OCI-LY1 (cell line): Measurements from ENCODE around the gene CDRT15.

Experiments used
- H2AFZ ChIP-seq: fragments of 200-600 bp; sonication (generic), shearing (Covaris generic); 2 replicates; pipeline ENCODE4 v1.6.0; 2014; ENCODE audit warnings: antibody characterized with exemption, mild to moderate bottlenecking, low read length
- H3F3A ChIP-seq: fragments of 200-600 bp; sonication (generic), shearing (Covaris generic); 2 replicates; pipeline ENCODE4 v1.6.0; 2014; ENCODE audit warnings: mild to moderate bottlenecking, antibody characterized with exemption, low read length, moderate library complexity; ENCODE audit not compliant: insufficient read depth
- H3K27ac ChIP-seq: fragments of 200-600 bp; sonication (generic); 2 replicates; pipeline ENCODE4 v1.5.1; 2014; ENCODE audit warnings: low read length, mixed run types, mild to moderate bottlenecking, low read depth; ENCODE audit not compliant: poor library complexity, severe bottlenecking
- H3K27me3 ChIP-seq: fragments of 200-600 bp; sonication (generic); 2 replicates; pipeline ENCODE4 v1.6.0; 2014; ENCODE audit warnings: antibody characterized with exemption, mild to moderate bottlenecking, low read length, moderate library complexity; ENCODE audit not compliant: insufficient read depth
- H3K36me3 ChIP-seq: fragments of 200-600 bp; sonication (generic); 2 replicates; pipeline ENCODE4 v1.6.1; 2014; ENCODE audit warnings: mild to moderate bottlenecking, antibody characterized with exemption, low read length, moderate library complexity, mixed read lengths; ENCODE audit not compliant: insufficient read depth
- H3K4me1 ChIP-seq: fragments of 200-600 bp; sonication (generic); 2 replicates; pipeline ENCODE4 v1.5.1; 2014; ENCODE audit warnings: mild to moderate bottlenecking, low read length, moderate library complexity; ENCODE audit not compliant: insufficient read depth, severe bottlenecking
- H3K4me2 ChIP-seq: fragments of 200-600 bp; sonication (generic), shearing (Covaris generic); 2 replicates; pipeline ENCODE4 v1.6.1; 2014; ENCODE audit warnings: low read length
- H3K4me3 ChIP-seq: fragments of 200-600 bp; sonication (generic); 2 replicates; pipeline ENCODE4 v1.5.1; 2014; ENCODE audit warnings: low read length, low read depth, mild to moderate bottlenecking, mixed read lengths; ENCODE audit not compliant: poor library complexity, severe bottlenecking
- H3K79me2 ChIP-seq: fragments of 200-600 bp; shearing (Covaris generic); 2 replicates; pipeline ENCODE4 v1.6.1; 2016; ENCODE audit warnings: mixed run types, low read length, mixed read lengths; ENCODE audit not compliant: insufficient read depth
- H3K9ac ChIP-seq: fragments of 200-600 bp; sonication (generic), shearing (Covaris generic); 2 replicates; pipeline ENCODE4 v1.6.1; 2014; ENCODE audit warnings: mild to moderate bottlenecking, low read length, mixed read lengths
- H3K9me2 ChIP-seq: fragments of 200-600 bp; sonication (generic), shearing (Covaris generic); 2 replicates; pipeline ENCODE4 v1.6.1; 2014; ENCODE audit warnings: low read depth, mild to moderate bottlenecking, low read length, mixed read lengths
- H3K9me3 ChIP-seq: fragments of 200-600 bp; shearing (Covaris generic); 2 replicates; pipeline ENCODE4 v1.6.1; 2014; ENCODE audit warnings: low read length, mixed read lengths
- H4K20me1 ChIP-seq: fragments of 200-600 bp; sonication (generic), shearing (Covaris generic); 2 replicates; pipeline ENCODE4 v1.6.0; 2016; ENCODE audit warnings: mild to moderate bottlenecking, low read length; ENCODE audit not compliant: insufficient read depth
- EZH2 ChIP-seq: fragments of 200-600 bp; sonication (generic), shearing (Covaris generic); IDR thresholded peaks from 2 replicates; pipeline ENCODE4 v1.8.0; 2017; ENCODE audit warnings: borderline replicate concordance, mixed run types, mild to moderate bottlenecking, antibody characterized with exemption, low read length, moderate library complexity, mixed read lengths
- TF ChIP-seq, protein P1 (sequence below): fragments of 200-600 bp; sonication (generic), shearing (Covaris generic); IDR thresholded peaks from 2 replicates; pipeline ENCODE4 v1.5.1; 2017; ENCODE audit warnings: mild to moderate bottlenecking, antibody characterized with exemption, low read length, moderate library complexity, mixed read lengths

CDRT15 gene

DNA sequence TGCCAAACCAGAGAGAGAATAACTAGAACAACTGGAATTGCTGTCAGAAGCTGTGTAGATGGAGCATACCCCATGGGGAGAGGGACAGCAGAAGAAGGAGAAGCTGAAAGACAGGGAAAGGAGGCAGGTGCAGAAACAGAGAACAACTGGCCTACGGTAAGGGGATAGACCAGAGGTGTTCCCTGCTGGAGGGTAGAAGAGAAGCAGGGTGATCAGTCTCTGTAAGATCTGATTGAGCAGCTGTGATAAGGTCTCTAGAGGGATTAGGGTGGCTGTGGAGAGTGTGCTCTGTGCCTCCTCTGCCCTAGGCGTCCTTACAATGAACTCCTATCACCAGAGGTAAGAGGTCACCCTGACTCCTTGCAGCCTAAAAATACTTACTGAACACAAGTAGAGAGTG, 33.8 kb upstream of the CDRT15 start:
- Histone ChIP-seq H4K20me1 (no peaks in the 10 kb centered on the region), H3K9me2 (no peaks in the 10 kb centered on the region), H3K36me3 (no peaks in the 10 kb centered on the region), H3K27me3 (no peaks in the 10 kb centered on the region), H3K4me2 (no peak overlapping the region), H3K27ac (no peak overlapping the region), H3K4me1 (no peaks in the 10 kb centered on the region), H2AFZ (no peak overlapping the region), H3F3A (no peaks in the 10 kb centered on the region), H3K4me3 (no peak overlapping the region), H3K9ac (no peak overlapping the region), H3K79me2 (no peaks in the 10 kb centered on the region), H3K9me3 (no peaks in the 10 kb centered on the region)
- TF ChIP-seq EZH2: no peak
- TF ChIP-seq, protein P1, sequence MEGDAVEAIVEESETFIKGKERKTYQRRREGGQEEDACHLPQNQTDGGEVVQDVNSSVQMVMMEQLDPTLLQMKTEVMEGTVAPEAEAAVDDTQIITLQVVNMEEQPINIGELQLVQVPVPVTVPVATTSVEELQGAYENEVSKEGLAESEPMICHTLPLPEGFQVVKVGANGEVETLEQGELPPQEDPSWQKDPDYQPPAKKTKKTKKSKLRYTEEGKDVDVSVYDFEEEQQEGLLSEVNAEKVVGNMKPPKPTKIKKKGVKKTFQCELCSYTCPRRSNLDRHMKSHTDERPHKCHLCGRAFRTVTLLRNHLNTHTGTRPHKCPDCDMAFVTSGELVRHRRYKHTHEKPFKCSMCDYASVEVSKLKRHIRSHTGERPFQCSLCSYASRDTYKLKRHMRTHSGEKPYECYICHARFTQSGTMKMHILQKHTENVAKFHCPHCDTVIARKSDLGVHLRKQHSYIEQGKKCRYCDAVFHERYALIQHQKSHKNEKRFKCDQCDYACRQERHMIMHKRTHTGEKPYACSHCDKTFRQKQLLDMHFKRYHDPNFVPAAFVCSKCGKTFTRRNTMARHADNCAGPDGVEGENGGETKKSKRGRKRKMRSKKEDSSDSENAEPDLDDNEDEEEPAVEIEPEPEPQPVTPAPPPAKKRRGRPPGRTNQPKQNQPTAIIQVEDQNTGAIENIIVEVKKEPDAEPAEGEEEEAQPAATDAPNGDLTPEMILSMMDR: no peak

DNA sequence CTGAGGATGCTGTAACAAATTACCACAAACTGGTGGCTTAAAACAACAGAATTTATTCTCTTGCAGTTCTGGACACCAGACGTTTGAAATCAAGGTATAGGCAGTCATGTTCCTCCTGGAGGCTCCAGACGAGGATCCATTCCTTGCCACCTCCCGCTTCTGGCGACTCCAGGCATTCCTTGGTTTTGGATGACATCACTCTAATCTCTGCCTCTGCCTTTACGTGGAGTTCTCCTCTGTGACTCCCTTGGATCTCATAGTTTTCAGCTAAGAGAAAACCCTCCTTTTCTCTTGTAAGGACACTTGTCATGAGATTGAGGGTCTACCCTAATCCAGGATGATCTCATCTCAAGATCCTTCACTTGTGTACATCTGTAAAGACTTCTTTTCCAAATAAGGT, 32.8 kb upstream of the CDRT15 start:
- H3K27me3 ChIP-seq: no peaks in the 10 kb centered on the region; the same call in 1 of the 2 replicates
- no peak for TF ChIP-seq EZH2
- TF ChIP-seq, protein P1: no peak

DNA sequence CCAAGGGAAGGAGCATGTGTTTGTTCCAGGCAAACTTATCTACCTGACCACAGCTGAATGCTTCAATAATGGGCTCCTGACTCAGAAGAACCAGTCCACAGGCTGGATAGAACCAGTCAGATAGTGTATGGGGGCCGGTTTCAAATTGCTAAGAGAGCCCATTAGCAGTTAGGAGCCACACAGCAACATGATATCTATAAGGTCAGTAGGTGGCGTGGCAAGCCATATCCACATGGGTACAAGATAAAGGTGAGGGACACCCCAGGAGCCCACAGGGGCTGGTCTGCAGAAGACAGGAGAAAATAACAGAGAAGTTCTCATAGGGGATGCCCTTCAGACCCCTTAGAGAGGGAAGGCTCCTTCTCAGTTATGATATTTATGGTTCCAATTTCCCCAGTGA, 31.6 kb upstream of the CDRT15 start:
- no peak overlapping the region for H3K4me2 ChIP-seq

More for the DNA sequence above, 32.8 kb upstream of the CDRT15 start:
- Histone ChIP-seq H3K9me3 (no peaks in the 10 kb centered on the region), H3K9me2 (no peaks in the 10 kb centered on the region), H3K4me1 (no peaks in the 10 kb centered on the region), H3K36me3 (no peaks in the 10 kb centered on the region), H2AFZ (no peak overlapping the region), H4K20me1 (no peaks in the 10 kb centered on the region), H3K9ac (no peak overlapping the region), H3K27ac (no peak overlapping the region), H3K79me2 (no peaks in the 10 kb centered on the region), H3F3A (no peaks in the 10 kb centered on the region), H3K4me2 (no peak overlapping the region), H3K4me3 (no peak overlapping the region)

More for the DNA sequence above, 31.6 kb upstream of the CDRT15 start:
- no peak overlapping the region for H2AFZ ChIP-seq
- H3K27ac ChIP-seq: no peak overlapping the region
- H3K9me3 ChIP-seq: no peaks in the 10 kb centered on the region
- H3K4me3 ChIP-seq: no peak overlapping the region
- H3K9ac ChIP-seq: no peak overlapping the region
- no peaks in the 10 kb centered on the region for H3K36me3 ChIP-seq
- H3K27me3 ChIP-seq: no peaks in the 10 kb centered on the region; the same call in 1 of the 2 replicates
- H3K79me2 ChIP-seq: no peaks in the 10 kb centered on the region
- H4K20me1 ChIP-seq: no peaks in the 10 kb centered on the region
- TF ChIP-seq, protein P1: peak; percentile 41; the same call in 1 of the 2 replicates
- no peak for TF ChIP-seq EZH2
- no peaks in the 10 kb centered on the region for H3K4me1 ChIP-seq
- no peaks in the 10 kb centered on the region for H3K9me2 ChIP-seq
- H3F3A ChIP-seq: no peaks in the 10 kb centered on the region
